ENCODE results near the gene ZNF688. TPM values are rescaled to one million over a fixed set of nuclear protein-coding genes. Genes with fewer than 3 reads are reported as not detected.
"Not testable (repeated sequence)": the region's sequence is repeated elsewhere in the genome, so short reads cannot be mapped to it uniquely, and the experiment has no call there.

The ZNF688 gene
- total and polyA plus RNA-seq, 2 of the 8 experiments (the other 6 are each of a cell fraction or from before 2014, with no cell fraction given), result 2.7 to 3.5 TPM

DNA sequence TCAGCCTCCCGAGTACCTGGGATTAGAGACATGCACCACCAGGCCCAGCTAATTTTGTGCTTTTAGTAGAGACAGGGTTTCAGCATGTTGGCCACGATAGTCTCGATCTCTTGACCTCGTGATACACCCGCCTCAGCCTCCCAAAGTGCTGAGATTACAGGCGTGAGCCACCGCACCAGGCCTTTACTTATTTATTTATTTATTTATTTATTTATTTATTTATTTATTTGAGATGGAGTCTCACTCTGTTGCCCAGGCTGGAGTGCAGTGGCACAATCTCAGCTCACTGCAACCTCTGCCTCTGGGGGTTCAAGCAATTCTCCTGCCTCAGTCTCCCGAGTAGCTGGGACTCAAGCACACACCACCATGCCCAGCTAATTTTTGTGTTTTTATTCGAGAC is 19.4 kb upstream of the ZNF688 start:
- not testable (repeated sequence) for H3K14ac ChIP-seq (ENCODE audit: insufficient read length); FAIRE-seq
- POLR2A ChIA-PET (ENCODE audit: partially characterized antibody), result interaction anchor here (0.6 to 2.2 kb wide), 5 partner anchors 9 to 61 kb away, joined by 3 to 7 read pairs (median 4); partner anchors contain the start of gene ZNF688

DNA sequence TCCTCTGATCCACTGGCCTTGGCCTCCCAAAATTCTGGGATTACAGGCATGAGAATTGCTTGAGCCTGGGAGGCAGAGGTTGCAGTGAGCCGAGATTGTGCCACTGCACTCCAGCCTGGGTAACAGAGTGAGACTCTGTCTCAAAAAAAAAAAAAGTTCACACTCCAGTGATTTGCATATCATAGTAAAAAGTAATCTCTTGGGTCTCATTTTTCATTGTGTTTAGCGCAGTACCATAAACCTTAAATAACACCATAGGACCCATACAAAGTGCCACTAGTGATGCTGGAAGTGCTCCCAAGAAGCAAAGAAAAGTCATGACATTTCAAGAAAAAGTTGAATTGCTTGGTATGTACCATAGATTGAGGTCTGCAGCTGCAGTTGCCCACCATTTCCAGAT is 18.1 kb upstream of the ZNF688 start:
- POLR2A ChIA-PET (ENCODE audit: partially characterized antibody); H3K23me2 ChIP-seq (ENCODE audit: low read depth, low read length); H3K9ac ChIP-seq (replicated peaks in 1 of 4; ENCODE audit: extremely low read depth in 1 of 4, low read depth in 3 of 4, low read length in 3 of 4); H2BK12ac ChIP-seq (ENCODE audit: low read depth, low read length); H4K8ac ChIP-seq (ENCODE audit: extremely low read depth, insufficient read depth, low read length); H3K56ac ChIP-seq (replicated peaks; ENCODE audit: insufficient read length, low read depth, low read length); H3K4ac ChIP-seq (replicated peaks; ENCODE audit: insufficient read length, low read depth, low read length); H2BK5ac ChIP-seq (ENCODE audit: low read depth, low read length); H2AK5ac ChIP-seq (ENCODE audit: low read depth, low read length); H2AFZ ChIP-seq (ENCODE audit: low read length); FAIRE-seq; H3K14ac ChIP-seq (ENCODE audit: insufficient read length); H3K18ac ChIP-seq (ENCODE audit: extremely low read depth, low read length); H3K23ac ChIP-seq (ENCODE audit: insufficient read length); H3K79me1 ChIP-seq (ENCODE audit: low read depth, low read length); H2BK15ac ChIP-seq (ENCODE audit: low read length); H3K4me2 ChIP-seq (ENCODE audit: insufficient read depth in 1 of 2, low read depth in 2 of 2, low read length in 2 of 2); H3K9me3 ChIP-seq (ENCODE audit: insufficient read depth in 2 of 2, low read depth in 1 of 2, low read length in 1 of 2); H4K91ac ChIP-seq (replicated peaks; ENCODE audit: insufficient read length, low read length); DNase-seq (ENCODE audit: low read depth in 1 of 2, low spot score in 2 of 2); H2BK20ac ChIP-seq (ENCODE audit: low read length); H2BK120ac ChIP-seq (replicated peaks; ENCODE audit: low read depth, low read length); H3K36me3 ChIP-seq (ENCODE audit: control insufficient read depth in 2 of 4, insufficient read depth in 4 of 4, low read length in 3 of 4); H4K20me1 ChIP-seq (replicated peaks in 1 of 2; ENCODE audit: control insufficient read depth in 1 of 2, insufficient read depth in 2 of 2, low read length in 2 of 2); H4K5ac ChIP-seq (ENCODE audit: insufficient read length, low read depth, low read length); H3K27me3 ChIP-seq (replicated peaks in 1 of 4; ENCODE audit: control insufficient read depth in 3 of 4, extremely low read depth in 1 of 4, insufficient read depth in 3 of 4, low read length in 3 of 4); H3K27ac ChIP-seq (ENCODE audit: low read depth, low read length); H3K79me2 ChIP-seq (ENCODE audit: control insufficient read depth in 1 of 2, insufficient read depth in 2 of 2, low read length in 2 of 2); H3K4me3 ChIP-seq (ENCODE audit: extremely low read depth in 1 of 4, insufficient read depth in 2 of 4, low read depth in 3 of 4, low read length in 4 of 4); H3K4me1 ChIP-seq (replicated peaks in 1 of 4; ENCODE audit: control insufficient read depth in 3 of 4, insufficient read depth in 4 of 4, low read length in 3 of 4): not testable (repeated sequence)
- WGBS, 2 experiments (ENCODE audit: extremely low coverage in 1 of 2, insufficient coverage in 1 of 2, insufficient read length in 1 of 2, insufficient replicate concordance in 2 of 2, low coverage in 1 of 2, low lambda C conversion rate in 2 of 2, missing lambda C conversion rate in 1 of 2), result 89% methylated on average over 2 of the region's 2 CpGs; no CpG with 5 or more reads in 1 of the 2 experiments
- CTCF ChIA-PET (ENCODE audit: partially characterized antibody), result interaction anchor here (1.1 kb wide), 1 partner anchor 148 kb away, joined by 3 read pairs; no protein-coding TSS in a partner anchor

More for the DNA sequence above, 19.4 kb upstream of the ZNF688 start:
- not testable (repeated sequence) for H4K91ac ChIP-seq (replicated peaks; ENCODE audit: insufficient read length, low read length); H2AK5ac ChIP-seq (ENCODE audit: low read depth, low read length); H2BK12ac ChIP-seq (ENCODE audit: low read depth, low read length); H2BK20ac ChIP-seq (ENCODE audit: low read length); H3K4ac ChIP-seq (replicated peaks; ENCODE audit: insufficient read length, low read depth, low read length); H4K5ac ChIP-seq (ENCODE audit: insufficient read length, low read depth, low read length); H3K27me3 ChIP-seq (replicated peaks in 1 of 4; ENCODE audit: control insufficient read depth in 3 of 4, extremely low read depth in 1 of 4, insufficient read depth in 3 of 4, low read length in 3 of 4); H3K18ac ChIP-seq (ENCODE audit: extremely low read depth, low read length); H3K4me3 ChIP-seq (ENCODE audit: extremely low read depth in 1 of 4, insufficient read depth in 2 of 4, low read depth in 3 of 4, low read length in 4 of 4); H2BK15ac ChIP-seq (ENCODE audit: low read length); H4K8ac ChIP-seq (ENCODE audit: extremely low read depth, insufficient read depth, low read length); H3K23ac ChIP-seq (ENCODE audit: insufficient read length); H3K79me1 ChIP-seq (ENCODE audit: low read depth, low read length); H3K4me1 ChIP-seq (replicated peaks in 1 of 4; ENCODE audit: control insufficient read depth in 3 of 4, insufficient read depth in 4 of 4, low read length in 3 of 4); H2BK5ac ChIP-seq (ENCODE audit: low read depth, low read length); H3K36me3 ChIP-seq (ENCODE audit: control insufficient read depth in 2 of 4, insufficient read depth in 4 of 4, low read length in 3 of 4); H3K79me2 ChIP-seq (ENCODE audit: control insufficient read depth in 1 of 2, insufficient read depth in 2 of 2, low read length in 2 of 2); H2BK120ac ChIP-seq (replicated peaks; ENCODE audit: low read depth, low read length); H3K4me2 ChIP-seq (ENCODE audit: insufficient read depth in 1 of 2, low read depth in 2 of 2, low read length in 2 of 2); H3K9me3 ChIP-seq (ENCODE audit: insufficient read depth in 2 of 2, low read depth in 1 of 2, low read length in 1 of 2); H2AFZ ChIP-seq (ENCODE audit: low read length); H4K20me1 ChIP-seq (replicated peaks in 1 of 2; ENCODE audit: control insufficient read depth in 1 of 2, insufficient read depth in 2 of 2, low read length in 2 of 2); DNase-seq (ENCODE audit: low read depth in 1 of 2, low spot score in 2 of 2); H3K27ac ChIP-seq (ENCODE audit: low read depth, low read length); H3K9ac ChIP-seq (replicated peaks in 1 of 4; ENCODE audit: extremely low read depth in 1 of 4, low read depth in 3 of 4, low read length in 3 of 4); H3K56ac ChIP-seq (replicated peaks; ENCODE audit: insufficient read length, low read depth, low read length); H3K23me2 ChIP-seq (ENCODE audit: low read depth, low read length)
- WGBS, 2 experiments (ENCODE audit: extremely low coverage in 1 of 2, insufficient coverage in 1 of 2, insufficient read length in 1 of 2, insufficient replicate concordance in 2 of 2, low coverage in 1 of 2, low lambda C conversion rate in 2 of 2, missing lambda C conversion rate in 1 of 2), result 96% methylated on average over 9 of the region's 9 CpGs; no CpG with 5 or more reads in 1 of the 2 experiments
- CTCF ChIA-PET (ENCODE audit: partially characterized antibody), result interaction anchor here (1.5 to 2.4 kb wide), 2 partner anchors 10 to 161 kb away, joined by 5 to 6 read pairs; partner anchors contain the start of gene DCTPP1

All from H1 (cell line).